HepG2 (cell line): ENCODE results near the gene CLMP. TPM values are rescaled to one million over a fixed set of nuclear protein-coding genes. Genes with fewer than 3 reads are reported as not detected.

ENCODE experiments used
- MXI1 ChIP-seq: IDR thresholded peaks from 3 replicates; pipeline ENCODE4 v1.6.1; 2012; ENCODE audit warnings: low read depth, low read length, inconsistent platforms, borderline replicate concordance
- NCOA2 ChIP-seq: sonication (generic); formaldehyde crosslinking; IDR thresholded peaks from 2 replicates; pipeline ENCODE4 v1.8.0; 2022; ENCODE audit warnings: inconsistent platforms
- NR1H2 ChIP-seq: sonication (generic); formaldehyde crosslinking; IDR thresholded peaks from 2 replicates; pipeline ENCODE4 v1.8.1; 2022; ENCODE audit warnings: low read depth, missing genetic modification reagents, borderline replicate concordance
- ZBTB40 ChIP-seq, 2 experiments: fragments of 450-650 bp in 1 of 2; sonication (generic) in 1 of 2; formaldehyde crosslinking in 1 of 2; IDR thresholded peaks; 2 replicates each; pipeline versions ENCODE4 v1.6.1 to v1.8.0; 2016 to 2022; ENCODE audit warnings: antibody characterized with exemption in 1 of 2, mild to moderate bottlenecking in 1 of 2, missing genetic modification reagents in 1 of 2
- ZNF20 ChIP-seq: sonication (generic); formaldehyde crosslinking; IDR thresholded peaks from 2 replicates; pipeline ENCODE4 v1.4.0; 2020; ENCODE audit warnings: mild to moderate bottlenecking, moderate library complexity, missing genetic modification reagents
- ZNF451 ChIP-seq: sonication (generic); formaldehyde crosslinking; IDR thresholded peaks from 2 replicates; pipeline ENCODE4 v1.5.0; 2020; ENCODE audit warnings: mild to moderate bottlenecking, missing genetic modification reagents
- ZNF720 ChIP-seq: sonication (generic); formaldehyde crosslinking; IDR thresholded peaks from 2 replicates; pipeline ENCODE4 v1.4.0; 2020; ENCODE audit warnings: missing genetic modification reagents
- ZNF776 ChIP-seq: sonication (generic); formaldehyde crosslinking; IDR thresholded peaks from 2 replicates; pipeline ENCODE4 v1.4.0; 2020; ENCODE audit warnings: mild to moderate bottlenecking, missing genetic modification reagents
- ZNF782 ChIP-seq: sonication (generic); formaldehyde crosslinking; IDR thresholded peaks from 2 replicates; pipeline ENCODE4 v1.4.0; 2020; ENCODE audit warnings: missing genetic modification reagents, mild to moderate bottlenecking, borderline replicate concordance
- polyA plus RNA-seq, 8 experiments: library from polyadenylated mRNA; depleted of rRNA in 3 of 8; stranded (reverse) in 7 of 8; unstranded in 1 of 8; fragments of >200 nt; fragmentation: Illumina TruSeq in 4 of 8; extraction: Trizol in 4 of 8; gene quantifications; 2 replicates each; pipeline versions ENCODE4 v1.2.1 to v1.2.3, GENCODE V29; 2011 to 2016; ENCODE audit warnings: low read depth in 4 of 8, missing spikeins in 1 of 8, mixed read lengths in 1 of 8; ENCODE audit not compliant: insufficient read depth in 1 of 8
- total RNA-seq, 5 experiments: library from RNA; depleted of rRNA; stranded (reverse); fragments of >200 nt; fragmentation: Illumina TruSeq; extraction: Trizol; gene quantifications; 2 replicates each; pipeline ENCODE4 v1.2.3, GENCODE V29; 2016; ENCODE audit warnings: low read depth in 1 of 5
- TF ChIP-seq, protein P1 (sequence below): sonication (generic); formaldehyde crosslinking; IDR thresholded peaks from 2 replicates; pipeline ENCODE4 v1.4.0; 2020; ENCODE audit warnings: missing genetic modification reagents, borderline replicate concordance
- TF ChIP-seq, protein P2 (sequence below), 2 experiments: sonication (generic) in 1 of 2; formaldehyde crosslinking in 1 of 2; IDR thresholded peaks; 2 replicates each; pipeline versions ENCODE4 v1.4.0 to v1.6.1; 2016 to 2020; ENCODE audit warnings: borderline replicate concordance in 1 of 2, low read depth in 1 of 2, mild to moderate bottlenecking in 1 of 2, missing genetic modification reagents in 1 of 2

Gene CLMP
- total and polyA plus RNA-seq, 2 of the 13 experiments (the other 11 are each of a cell fraction or from before 2014, with no cell fraction given), result not detected

- TF ChIP-seq ZBTB40 (IDR thresholded peaks at IDR 0.05), result no peak
- 0 out of 2 replicates have a peak, but pooled peaks have one; percentile 17 for TF ChIP-seq ZBTB40 (CRISPR knock-in tag; IDR thresholded peaks at IDR 0.05)
- TF ChIP-seq NCOA2 (CRISPR knock-in tag), result 0 out of 2 replicates have a peak, but pooled peaks have one; percentile 7
- TF ChIP-seq, protein P1, sequence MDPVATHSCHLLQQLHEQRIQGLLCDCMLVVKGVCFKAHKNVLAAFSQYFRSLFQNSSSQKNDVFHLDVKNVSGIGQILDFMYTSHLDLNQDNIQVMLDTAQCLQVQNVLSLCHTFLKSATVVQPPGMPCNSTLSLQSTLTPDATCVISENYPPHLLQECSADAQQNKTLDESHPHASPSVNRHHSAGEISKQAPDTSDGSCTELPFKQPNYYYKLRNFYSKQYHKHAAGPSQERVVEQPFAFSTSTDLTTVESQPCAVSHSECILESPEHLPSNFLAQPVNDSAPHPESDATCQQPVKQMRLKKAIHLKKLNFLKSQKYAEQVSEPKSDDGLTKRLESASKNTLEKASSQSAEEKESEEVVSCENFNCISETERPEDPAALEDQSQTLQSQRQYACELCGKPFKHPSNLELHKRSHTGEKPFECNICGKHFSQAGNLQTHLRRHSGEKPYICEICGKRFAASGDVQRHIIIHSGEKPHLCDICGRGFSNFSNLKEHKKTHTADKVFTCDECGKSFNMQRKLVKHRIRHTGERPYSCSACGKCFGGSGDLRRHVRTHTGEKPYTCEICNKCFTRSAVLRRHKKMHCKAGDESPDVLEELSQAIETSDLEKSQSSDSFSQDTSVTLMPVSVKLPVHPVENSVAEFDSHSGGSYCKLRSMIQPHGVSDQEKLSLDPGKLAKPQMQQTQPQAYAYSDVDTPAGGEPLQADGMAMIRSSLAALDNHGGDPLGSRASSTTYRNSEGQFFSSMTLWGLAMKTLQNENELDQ (CRISPR knock-in tag), result 0 out of 2 replicates have a peak, but pooled peaks have one; percentile 49
- peak; percentile 84; the same call in 2 of the 3 replicates for TF ChIP-seq MXI1
- TF ChIP-seq ZNF451 (CRISPR knock-in tag), result 0 out of 2 replicates have a peak, but pooled peaks have one; percentile 20
- TF ChIP-seq NR1H2 (CRISPR knock-in tag), result no peak
- peak; percentile 38; the same call in 1 of the 2 replicates for TF ChIP-seq ZNF20 (CRISPR knock-in tag)
- TF ChIP-seq ZNF776 (CRISPR knock-in tag), result no peak; the same call in 1 of the 2 replicates
- TF ChIP-seq, protein P2, sequence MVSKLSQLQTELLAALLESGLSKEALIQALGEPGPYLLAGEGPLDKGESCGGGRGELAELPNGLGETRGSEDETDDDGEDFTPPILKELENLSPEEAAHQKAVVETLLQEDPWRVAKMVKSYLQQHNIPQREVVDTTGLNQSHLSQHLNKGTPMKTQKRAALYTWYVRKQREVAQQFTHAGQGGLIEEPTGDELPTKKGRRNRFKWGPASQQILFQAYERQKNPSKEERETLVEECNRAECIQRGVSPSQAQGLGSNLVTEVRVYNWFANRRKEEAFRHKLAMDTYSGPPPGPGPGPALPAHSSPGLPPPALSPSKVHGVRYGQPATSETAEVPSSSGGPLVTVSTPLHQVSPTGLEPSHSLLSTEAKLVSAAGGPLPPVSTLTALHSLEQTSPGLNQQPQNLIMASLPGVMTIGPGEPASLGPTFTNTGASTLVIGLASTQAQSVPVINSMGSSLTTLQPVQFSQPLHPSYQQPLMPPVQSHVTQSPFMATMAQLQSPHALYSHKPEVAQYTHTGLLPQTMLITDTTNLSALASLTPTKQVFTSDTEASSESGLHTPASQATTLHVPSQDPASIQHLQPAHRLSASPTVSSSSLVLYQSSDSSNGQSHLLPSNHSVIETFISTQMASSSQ (IDR thresholded peaks at IDR 0.05; ENCODE audit: low read depth), result no peak
- TF ChIP-seq, protein P2 (CRISPR knock-in tag; IDR thresholded peaks at IDR 0.05; ENCODE audit: borderline replicate concordance), result no peak
- no peak for TF ChIP-seq ZNF720
- peak; percentile 38; the same call in 1 of the 2 replicates for TF ChIP-seq ZNF782 (CRISPR knock-in tag)
These were observed 133.5 kb downstream of the CLMP start, which contains the start of gene HSPA8 (continued) for GRCh38 chr11:123061403-123062157.
